CD4-positive, alpha-beta T cell treated with Interleukin-10 for 1 hour (primary cell): ENCODE results near the gene SYNRG.
"Not testable (repeated sequence)": the region's sequence is repeated elsewhere in the genome, so short reads cannot be mapped to it uniquely, and the experiment has no call there.

ENCODE experiments used
- DNase-seq: peaks from one replicate; pipeline ENCODE4 v3.0.0-alpha.2; 2020

Gene SYNRG, protein sequence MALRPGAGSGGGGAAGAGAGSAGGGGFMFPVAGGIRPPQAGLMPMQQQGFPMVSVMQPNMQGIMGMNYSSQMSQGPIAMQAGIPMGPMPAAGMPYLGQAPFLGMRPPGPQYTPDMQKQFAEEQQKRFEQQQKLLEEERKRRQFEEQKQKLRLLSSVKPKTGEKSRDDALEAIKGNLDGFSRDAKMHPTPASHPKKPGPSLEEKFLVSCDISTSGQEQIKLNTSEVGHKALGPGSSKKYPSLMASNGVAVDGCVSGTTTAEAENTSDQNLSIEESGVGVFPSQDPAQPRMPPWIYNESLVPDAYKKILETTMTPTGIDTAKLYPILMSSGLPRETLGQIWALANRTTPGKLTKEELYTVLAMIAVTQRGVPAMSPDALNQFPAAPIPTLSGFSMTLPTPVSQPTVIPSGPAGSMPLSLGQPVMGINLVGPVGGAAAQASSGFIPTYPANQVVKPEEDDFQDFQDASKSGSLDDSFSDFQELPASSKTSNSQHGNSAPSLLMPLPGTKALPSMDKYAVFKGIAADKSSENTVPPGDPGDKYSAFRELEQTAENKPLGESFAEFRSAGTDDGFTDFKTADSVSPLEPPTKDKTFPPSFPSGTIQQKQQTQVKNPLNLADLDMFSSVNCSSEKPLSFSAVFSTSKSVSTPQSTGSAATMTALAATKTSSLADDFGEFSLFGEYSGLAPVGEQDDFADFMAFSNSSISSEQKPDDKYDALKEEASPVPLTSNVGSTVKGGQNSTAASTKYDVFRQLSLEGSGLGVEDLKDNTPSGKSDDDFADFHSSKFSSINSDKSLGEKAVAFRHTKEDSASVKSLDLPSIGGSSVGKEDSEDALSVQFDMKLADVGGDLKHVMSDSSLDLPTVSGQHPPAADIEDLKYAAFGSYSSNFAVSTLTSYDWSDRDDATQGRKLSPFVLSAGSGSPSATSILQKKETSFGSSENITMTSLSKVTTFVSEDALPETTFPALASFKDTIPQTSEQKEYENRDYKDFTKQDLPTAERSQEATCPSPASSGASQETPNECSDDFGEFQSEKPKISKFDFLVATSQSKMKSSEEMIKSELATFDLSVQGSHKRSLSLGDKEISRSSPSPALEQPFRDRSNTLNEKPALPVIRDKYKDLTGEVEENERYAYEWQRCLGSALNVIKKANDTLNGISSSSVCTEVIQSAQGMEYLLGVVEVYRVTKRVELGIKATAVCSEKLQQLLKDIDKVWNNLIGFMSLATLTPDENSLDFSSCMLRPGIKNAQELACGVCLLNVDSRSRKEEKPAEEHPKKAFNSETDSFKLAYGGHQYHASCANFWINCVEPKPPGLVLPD (N-terminal part only)

DNA sequence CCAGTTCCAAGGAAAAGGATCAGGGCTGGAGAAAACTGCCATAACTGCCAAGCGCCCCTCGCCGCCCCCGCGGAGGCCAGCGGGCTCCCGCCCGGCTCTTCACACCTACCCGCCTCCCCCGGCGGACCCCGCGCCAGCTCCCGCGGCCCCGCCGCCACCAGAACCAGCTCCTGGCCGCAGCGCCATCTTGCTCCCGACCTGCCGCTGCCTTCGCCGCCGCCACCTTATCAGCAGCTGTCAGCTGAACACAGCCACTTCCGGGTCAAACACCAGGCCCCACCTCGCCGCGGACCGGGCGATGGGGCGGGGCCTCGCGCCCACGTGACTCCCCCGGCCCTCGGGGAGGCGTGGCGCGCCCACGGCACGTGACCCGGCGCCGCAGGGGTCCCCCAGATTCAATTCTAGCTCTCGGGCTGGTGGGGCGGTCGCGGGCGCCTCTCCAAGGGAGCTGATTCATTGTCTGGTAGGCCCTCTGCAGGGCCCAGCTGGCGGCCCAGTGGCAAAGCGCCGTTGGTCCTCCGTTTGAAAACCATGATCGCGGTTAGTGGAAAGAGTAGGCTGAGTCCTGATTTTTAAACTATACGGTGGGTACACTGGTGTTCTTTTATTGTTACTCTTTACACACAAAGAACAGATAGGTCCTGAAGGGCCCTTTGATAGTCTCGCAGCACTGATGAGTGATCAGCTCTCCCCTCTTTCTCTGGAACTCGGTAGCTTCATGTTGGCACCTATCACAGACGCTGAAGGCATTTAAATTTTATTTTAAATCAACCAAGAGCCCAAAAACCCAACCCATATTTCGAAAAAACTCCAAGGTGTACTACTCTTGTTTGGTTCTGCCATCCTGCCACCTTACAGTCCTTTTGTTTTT, at the start of gene SYNRG:
SYNRG (minus strand) TSS at position 249 of the 871 bp plus-strand sequence; CDS start at position 186, 63 bp downstream.
- peak; percentile 96 for DNase-seq

DNA sequence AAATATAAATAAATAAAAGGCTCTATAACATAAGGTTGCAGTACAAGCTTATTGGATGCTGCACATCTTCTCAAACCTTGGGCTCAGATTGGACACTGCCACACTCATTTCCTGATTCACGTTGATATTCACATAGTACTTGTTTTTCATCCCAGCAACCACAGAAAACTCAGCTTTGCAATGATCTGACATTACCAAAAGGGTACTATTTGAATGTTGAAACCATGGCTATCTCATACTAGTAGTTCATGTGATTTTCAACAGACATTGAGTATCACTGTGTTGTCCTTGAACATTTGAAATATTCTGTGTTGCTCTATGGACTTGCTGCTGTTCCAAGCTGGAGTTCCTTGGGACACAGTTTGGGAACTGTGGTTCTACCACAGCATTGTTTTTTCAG, 48.0 kb upstream of the SYNRG start:
- DNase-seq: no peak

DNA sequence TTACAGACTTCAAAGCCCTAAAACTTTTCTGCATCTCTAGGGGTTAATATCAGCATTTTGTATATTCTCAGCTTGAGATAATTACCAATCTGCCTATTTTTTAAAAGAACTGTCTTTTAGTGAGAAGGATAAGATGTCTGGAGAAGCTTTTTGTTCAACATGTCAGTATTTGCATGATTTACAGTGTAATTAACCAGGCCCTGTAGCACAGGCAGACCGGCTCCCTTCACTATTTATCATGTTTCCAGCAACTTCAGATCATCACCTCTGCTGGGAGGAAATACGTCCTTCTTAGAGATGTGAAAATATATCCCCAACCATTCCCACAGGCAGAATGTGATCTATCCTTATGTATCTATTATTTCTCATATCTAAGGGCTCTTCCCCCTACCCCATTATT, 42.6 kb upstream of the SYNRG start:
- DNase-seq: no peak

DNA sequence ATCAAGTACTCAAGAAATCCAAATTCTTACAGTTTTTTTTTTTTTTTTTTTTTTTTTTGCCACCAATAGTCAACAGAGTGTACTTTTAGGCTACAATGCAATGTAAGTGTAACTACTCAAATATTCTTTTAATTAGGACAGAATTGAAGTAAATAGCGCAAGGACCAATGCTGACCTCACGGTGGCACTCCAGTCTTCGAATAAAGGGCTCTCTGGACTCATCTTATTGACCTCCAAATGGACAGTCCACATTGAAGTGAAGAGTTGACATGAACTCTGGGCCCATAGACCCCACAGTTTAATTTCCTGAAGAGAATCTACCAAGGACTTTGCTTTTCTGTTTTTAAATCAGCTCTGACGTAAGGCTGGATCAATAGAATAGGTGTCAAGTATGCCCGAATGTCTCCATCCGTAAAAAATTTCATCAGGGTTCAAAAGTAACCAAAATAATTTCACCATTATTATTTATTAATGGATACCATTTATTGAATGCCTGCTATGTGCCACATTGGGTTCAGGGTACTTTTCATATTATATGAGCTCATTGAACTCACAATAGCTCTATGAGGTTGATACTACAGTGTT, 41.3 kb upstream of the SYNRG start:
- no peak for DNase-seq

DNA sequence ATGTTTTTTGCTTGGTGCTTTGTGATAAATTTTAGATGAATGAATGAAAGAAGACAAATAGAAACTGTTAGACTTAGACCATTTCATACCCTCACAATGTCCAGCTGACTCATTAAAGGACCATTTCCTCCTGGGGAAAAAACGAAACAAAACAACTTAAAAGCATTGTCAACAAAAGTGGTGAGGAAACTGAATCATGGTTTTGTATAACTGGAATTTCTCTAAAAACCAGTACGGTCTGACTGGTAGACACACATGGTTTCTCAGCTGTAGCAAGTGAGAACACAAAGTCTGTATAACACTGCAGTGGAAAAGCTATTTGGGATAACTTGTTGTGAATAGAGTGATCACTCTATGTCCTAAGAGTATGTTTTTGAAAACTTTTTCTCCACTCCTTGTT, 39.3 kb upstream of the SYNRG start:
- DNase-seq: no peak

DNA sequence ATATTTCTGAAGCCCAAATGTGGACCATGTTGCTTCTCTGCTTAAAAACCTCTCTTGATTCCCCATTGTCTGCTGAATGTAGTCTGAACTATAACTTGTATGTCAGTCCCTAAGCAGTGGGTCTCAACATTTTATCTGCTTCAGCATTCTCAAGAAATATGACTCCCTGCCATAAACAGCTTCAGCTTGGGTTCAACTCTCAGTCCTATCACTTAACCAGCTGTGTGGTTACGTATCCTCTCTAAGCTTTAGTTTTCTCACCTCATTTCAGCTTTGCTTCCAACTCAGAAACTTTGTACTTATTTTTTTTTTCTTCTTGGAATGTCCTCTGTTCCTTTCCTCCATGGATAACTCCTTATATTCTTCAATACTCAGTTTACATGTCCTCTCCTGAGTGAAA, 38.6 kb upstream of the SYNRG start:
- no peak for DNase-seq

DNA sequence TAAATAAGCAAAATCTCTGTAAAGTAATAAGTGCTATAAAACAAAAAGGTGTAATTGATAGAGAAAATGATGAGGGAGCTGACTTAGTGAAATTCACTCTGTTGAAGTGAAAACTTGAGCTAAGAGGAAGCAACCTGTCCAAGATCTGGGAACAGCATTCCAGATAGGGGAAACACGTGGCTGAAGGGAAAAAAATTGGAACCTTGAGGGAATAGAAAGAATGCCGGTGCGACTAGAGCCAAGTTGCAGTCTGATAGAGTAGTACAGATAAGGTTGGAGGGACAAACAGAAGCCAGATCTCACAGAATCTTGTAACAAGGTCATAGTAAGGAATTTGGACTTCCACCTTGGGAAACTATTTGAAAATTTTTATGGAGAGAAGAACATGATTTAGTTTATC, 34.7 kb upstream of the SYNRG start:
- DNase-seq: no peak

DNA sequence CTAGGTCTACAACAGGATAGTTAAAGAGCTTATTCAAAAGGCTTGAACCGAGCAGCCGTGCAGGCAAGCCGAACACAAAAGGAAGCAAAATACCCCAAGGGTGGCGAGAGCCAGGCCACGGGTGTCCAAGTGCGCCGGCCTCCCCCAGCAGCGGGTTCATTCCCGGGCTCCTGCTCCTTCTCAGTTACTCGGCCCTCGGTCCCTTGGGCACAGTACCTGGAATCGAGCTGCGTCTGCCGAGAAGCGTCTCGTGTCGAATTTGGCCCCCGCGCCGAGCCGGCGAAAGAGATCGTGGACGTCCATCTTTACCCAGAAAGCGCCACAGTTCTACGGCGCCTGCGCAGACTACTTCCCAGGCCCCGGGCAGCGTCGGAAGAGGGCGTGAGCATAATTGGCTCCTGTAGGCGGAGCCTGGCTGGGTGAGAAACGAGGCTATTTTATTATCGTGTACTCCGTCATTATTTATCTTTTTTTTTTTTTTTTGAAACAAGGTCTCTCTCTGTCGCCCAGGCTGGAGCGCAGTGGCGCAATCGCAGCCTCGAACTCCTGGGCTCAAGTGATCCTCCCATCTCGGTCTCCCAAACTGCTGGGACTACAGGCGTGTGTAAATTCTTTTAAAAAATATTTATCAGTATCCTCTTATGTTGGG, 34.0 kb upstream of the SYNRG start, which contains the start of gene DDX52:
DDX52 (minus strand) TSS at position 329 of the 649 bp plus-strand sequence; CDS start at position 303, 26 bp downstream.
- DNase-seq: peak; percentile 94

DNA sequence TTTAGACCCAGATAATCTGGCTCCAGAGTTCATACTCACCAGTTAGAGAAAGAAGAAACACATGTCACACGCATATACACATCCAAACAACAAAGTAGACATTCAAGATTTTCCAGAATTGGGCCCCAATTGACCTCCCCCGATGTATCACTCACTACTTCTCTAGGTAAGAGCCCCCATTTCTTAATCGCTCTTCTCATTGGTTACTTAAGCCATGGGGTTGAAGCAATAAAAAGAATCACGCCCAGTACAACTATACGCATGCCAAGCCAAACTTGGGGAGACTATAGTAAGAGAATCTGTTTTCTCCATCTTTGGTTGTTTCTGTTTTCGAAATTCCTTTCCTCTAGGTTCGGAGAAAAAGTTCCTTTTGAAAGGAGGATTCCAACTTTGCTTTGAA, 33.5 kb upstream of the SYNRG start:
- DNase-seq: peak; percentile 22

DNA sequence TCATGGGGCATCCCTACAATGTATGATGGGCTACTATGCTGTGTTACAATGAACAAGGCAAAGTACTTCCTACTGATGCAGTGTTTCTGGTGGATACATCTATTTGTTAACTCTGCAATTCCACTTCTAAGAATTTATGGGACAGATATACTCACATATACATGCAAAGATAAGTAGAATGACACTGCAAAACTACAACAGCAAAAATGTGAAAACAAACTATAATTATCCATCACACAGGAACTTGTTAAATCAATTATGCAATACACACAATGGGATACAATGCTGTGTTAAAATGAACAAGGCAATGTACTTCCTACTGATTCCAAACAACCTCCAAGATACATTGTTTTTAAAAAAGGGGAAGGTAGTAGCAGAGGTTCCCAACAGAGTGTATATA, 30.8 kb upstream of the SYNRG start:
- no peak for DNase-seq

DNA sequence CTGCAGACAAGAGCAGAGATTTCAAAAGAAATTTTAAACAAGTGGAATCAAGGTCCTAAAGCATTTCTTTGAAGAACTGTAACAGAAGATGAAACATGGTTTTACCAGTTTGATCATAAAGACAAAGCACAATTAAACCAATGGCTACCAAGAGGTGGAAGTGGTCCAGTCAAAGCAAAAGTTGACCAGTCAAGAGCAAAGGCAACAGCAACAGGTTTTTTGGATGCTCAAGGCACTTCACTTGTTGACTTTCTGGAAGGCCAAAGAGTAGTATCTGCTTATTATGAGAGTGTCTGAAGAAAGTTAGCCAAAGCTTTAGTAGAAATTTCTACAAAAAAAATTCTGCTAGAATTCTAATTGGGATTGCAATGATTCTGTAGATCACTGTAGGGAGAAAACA, 28.7 kb upstream of the SYNRG start:
- DNase-seq: no peak

DNA sequence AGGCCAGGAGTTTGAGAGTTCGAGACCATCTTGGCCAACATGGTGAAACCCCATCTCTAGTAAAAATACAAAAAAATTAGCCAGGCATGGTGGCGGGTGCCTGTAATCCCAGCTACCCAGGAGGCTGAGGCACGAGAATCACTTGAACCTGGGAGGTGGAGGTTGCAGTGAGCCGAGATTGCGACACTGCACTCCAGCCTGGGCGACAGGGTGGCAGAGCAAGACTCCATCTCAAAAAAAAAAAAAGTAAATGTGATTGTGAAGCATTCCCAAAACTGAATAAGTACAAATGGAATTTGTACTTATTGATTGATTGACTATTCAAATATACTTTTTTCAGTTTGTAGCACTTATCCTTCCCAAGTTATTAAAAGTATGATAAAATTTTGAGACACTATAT, 7.2 kb upstream of the SYNRG start:
- DNase-seq: not testable (repeated sequence)

DNA sequence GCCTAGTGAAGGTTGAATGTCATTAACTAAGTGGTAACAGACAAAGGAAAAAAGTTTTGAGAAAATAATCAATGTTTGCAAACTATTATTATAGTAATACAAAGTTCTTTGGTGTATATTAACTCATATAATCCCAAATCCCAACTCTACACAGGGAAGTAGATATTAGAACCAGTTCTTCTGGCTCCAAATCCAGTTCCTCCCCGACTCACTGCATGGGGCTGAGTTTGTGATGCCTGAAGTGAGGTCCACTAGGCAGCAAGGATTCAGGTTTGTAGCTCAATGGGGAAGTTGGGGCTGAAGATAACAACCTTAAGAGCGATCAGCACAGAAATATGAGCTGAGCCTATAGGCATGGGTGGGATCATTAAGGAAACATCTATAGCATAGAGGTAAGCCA, 5.6 kb upstream of the SYNRG start:
- DNase-seq: no peak

DNA sequence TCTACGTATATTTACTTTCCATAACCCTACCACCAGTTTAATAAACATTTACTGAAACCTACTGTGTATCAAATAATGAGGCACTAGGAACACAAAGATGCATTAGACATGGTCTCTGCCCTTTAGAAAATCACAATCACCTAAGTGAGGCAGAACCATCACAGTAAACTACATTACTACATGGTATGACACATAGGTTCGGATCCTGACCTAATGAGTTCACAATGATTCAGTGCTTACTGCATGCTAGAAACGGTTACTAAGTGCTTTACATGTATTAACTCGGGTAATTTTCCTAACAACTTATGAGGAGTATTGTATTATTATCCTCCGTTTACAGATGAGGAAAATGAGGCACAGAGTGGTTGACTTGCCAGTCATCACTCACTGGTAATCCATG, 5.2 kb upstream of the SYNRG start:
- no peak for DNase-seq

DNA sequence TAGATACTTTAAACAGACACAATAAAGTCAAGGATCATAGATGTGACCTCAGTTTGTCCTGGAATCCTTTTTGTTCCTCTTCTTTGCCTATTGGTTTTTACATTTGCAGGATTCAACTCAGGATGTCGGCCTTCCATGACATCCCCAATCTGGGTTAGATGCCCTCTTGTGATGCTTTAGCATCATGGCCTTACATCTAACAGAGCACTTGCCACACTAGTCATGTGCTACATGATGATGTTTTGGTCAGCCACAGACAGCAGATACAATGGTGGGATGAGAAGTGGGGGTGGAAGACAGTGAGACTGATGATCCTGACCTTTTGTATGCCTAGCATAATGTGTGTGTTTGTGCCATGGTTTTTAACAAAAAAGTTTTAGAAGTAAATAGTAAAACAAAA, 1.8 kb upstream of the SYNRG start:
- DNase-seq: no peak

DNA sequence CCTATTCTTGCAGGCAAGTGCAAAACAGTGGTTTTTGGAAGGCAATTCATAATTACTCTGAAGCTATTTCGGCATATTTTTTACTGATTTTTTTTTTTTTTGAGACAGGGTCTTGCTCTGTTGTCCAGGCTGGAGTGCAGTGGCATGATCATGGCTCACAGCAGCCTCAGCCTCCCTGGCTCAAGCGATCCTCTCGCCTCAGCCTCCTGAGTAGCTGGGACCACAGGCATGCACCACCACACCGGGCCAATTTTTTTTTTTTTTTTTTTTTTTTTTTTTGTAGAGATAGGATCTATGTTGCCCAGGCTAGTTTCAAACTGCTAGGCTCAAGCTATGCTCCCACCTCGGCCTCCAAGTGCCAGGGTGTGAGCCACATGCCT, 813 bp upstream of the SYNRG start:
- not testable (repeated sequence) for DNase-seq

DNA sequence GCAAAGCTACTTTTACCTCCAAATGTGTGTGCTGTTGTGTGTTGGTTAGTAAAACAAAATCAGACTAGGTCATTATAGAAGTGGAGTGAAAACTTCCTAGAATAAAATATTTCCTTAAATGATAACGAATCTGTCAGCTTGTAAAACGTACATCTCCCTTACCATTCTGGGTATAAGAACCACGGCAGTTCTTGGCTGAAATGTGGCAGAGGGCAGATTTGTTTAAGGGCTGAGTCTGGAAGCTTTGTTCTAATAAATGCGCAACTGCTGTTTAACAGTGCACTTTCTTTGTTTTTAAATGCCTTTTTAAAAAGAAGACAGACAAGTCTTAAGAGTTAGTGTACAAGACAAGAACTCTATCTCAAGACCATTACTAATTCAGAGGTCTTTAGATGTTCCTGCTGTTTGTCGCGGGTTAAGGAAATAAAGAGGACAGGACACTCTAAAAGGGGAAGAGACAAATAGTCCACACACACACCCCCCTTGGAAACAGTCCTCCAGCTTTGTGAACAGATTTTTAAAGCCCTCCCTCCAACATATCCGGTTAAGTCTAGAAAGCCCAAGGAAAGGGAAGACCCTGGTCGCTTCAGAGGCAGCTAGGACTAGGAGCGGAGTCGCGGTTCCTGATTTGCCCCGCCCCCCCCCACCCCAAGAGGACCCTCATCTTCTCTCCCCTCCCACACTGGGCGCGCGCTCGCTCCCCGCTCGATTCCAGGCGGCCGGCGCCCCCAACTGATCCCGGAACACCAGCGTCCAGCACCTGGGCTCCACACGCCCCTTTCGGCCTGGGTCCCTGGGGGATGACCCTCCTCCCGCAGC, 658 bp downstream of the SYNRG start:
- DNase-seq: peak; percentile 27

DNA sequence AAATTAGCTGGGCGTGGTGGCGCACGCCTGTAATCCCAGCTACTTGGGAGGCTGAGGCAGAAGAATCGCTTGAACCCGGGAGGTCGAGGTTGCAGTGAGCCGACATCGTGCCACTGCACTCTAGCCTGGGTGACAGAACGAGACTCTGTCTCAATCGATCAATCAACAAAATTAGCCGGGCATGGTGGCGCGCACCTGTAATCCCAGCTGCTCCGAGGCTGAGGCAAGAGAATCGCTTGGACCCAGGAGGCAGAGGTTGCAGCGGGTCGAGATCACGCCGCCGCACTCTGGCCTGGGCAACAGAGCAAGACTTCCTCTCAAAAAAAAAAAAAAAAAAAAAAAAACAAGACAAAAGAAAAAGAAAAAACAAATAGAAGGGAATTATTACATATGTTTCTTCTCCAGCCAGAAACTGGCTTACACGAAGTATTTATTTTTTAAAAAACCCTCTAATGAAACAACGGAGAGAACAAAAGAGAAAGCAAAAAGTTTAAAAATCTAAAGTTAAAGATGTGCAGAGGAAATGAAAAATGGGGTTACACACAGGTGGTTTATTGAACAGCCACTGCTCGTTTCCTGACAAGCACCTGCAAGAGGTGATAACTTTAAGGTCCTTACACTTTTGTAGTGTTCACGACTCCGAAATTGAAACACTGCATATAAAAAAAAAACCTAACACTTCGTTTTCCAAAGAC, 1.4 kb downstream of the SYNRG start:
- DNase-seq: peak; percentile 59

DNA sequence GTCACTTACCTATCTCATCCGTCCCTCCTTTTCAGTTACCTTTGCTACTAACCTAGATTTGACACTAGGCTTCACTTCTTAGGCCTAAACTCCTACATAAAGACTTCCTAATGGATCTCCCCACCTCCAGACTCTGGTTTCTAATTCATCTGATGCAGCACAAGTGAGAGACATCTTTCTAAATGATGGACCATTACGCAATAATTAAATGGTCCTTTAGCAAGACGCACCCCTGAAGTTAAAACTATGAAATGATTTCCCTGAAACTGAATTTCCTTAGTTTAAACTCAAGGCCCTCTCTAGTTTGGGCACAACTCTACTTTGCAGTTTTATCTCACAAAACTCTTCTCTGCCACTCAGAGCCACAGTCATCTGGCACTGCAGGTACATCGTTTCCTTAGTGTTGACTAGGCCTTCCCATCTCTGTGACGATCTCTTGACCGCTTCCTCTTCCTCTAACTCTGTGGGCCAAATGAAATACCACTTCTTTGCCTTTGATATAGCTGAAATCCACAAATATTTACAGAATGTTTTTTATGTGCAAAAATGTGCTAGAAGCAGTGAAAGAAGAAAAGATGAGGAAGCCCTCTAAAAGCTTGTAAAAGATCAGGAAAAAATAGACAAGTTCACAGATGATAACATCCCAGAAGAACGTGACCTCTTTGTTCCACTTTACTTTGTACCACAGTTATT, 3.3 kb downstream of the SYNRG start:
- peak; percentile 69 for DNase-seq
